ENCODE results near the gene PCDH19.

PCDH19 gene

GRCh38 chrX:100248885-100249493 lies 161.1 kb downstream of the PCDH19 start:
- no peak for DNase-seq (ENCODE audit: low spot score)
- no peak for TF ChIP-seq CTCF (IDR thresholded peaks at IDR 0.05; ENCODE audit: extremely low read depth, insufficient read depth, missing control alignments)
- in situ Hi-C loops (cut with MboI; ENCODE audit: low pct_unique_long_range_greater_than_20kb, low sequenced_read_pairs, unreplicated experiment), result no loop called here

GRCh38 chrX:100247826-100248225 lies 162.2 kb downstream of the PCDH19 start:
- in situ Hi-C loops (cut with MboI; ENCODE audit: low pct_unique_long_range_greater_than_20kb, low sequenced_read_pairs, unreplicated experiment), result no loop called here
- DNase-seq (ENCODE audit: low spot score), result no peak
- TF ChIP-seq CTCF (IDR thresholded peaks at IDR 0.05; ENCODE audit: extremely low read depth, insufficient read depth, missing control alignments), result no peak

GRCh38 chrX:100244681-100245080 lies 165.4 kb downstream of the PCDH19 start:
- in situ Hi-C loops (cut with MboI; ENCODE audit: low pct_unique_long_range_greater_than_20kb, low sequenced_read_pairs, unreplicated experiment), result no loop called here
- no peak for DNase-seq (ENCODE audit: low spot score)
- no peak for TF ChIP-seq CTCF (IDR thresholded peaks at IDR 0.05; ENCODE audit: extremely low read depth, insufficient read depth, missing control alignments)

Data from GM13977 (cell line).